LNCaP clone FGC (cell line): ENCODE data around the gene TMEM132D.

ENCODE experiments used
- DNase-seq: peaks from one replicate; pipeline ENCODE4 v3.0.0-alpha.2; 2011; ENCODE audit warnings: low read depth
- H3K4me3 ChIP-seq: 2 replicates; pipeline ENCODE4 v1.5.1; 2011; ENCODE audit warnings: mild to moderate bottlenecking, low read depth, low read length, control low read depth
- TF ChIP-seq, protein P1 (sequence below): IDR thresholded peaks from 2 replicates; pipeline ENCODE4 v1.5.1; 2012; ENCODE audit warnings: mild to moderate bottlenecking; ENCODE audit not compliant: control insufficient read depth, insufficient read depth; ENCODE audit errors: extremely low read depth

Gene TMEM132D

DNA sequence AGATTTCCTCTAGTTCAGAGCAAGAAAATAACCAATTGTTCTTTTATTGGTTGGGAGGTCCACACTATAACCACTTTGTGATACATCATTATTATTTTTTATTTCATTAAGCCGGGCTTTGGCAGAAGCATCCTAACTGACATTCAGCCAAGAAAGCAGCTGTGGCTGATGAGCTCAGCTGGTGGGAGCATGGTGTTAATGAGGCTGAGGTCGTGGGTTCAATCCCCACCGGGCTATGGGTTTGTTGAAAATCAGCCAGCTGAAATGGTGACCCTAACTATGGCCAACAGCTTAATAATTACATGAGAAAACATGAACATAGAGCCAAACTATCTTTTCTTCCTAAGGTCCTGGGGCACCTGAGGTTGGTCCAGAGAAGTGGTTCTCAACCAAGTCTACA is 672.3 kb downstream of the TMEM132D start:
- TF ChIP-seq, protein P1, sequence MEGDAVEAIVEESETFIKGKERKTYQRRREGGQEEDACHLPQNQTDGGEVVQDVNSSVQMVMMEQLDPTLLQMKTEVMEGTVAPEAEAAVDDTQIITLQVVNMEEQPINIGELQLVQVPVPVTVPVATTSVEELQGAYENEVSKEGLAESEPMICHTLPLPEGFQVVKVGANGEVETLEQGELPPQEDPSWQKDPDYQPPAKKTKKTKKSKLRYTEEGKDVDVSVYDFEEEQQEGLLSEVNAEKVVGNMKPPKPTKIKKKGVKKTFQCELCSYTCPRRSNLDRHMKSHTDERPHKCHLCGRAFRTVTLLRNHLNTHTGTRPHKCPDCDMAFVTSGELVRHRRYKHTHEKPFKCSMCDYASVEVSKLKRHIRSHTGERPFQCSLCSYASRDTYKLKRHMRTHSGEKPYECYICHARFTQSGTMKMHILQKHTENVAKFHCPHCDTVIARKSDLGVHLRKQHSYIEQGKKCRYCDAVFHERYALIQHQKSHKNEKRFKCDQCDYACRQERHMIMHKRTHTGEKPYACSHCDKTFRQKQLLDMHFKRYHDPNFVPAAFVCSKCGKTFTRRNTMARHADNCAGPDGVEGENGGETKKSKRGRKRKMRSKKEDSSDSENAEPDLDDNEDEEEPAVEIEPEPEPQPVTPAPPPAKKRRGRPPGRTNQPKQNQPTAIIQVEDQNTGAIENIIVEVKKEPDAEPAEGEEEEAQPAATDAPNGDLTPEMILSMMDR = no peak
- no peak for DNase-seq
- H3K4me3 ChIP-seq = no peak overlapping the region

DNA sequence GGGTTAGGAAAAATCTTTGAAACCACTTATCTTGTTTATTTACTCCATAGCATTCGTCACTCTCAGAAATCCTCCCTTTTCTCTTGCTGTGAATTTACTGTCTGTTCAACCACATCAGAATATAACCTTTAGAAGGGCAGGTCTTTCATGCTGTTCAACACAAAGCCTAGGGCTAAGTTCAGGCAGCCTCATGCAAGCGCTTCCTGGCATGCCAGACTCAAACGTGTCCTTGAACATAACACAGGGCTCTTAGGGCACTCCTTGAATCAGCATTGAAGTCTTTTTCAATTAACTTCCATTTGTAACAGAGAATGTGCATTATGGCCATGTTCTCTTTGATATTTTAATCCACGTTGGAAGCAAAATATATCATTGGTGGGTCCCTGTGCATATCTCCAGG is 672.8 kb downstream of the TMEM132D start:
- DNase-seq = no peak
- TF ChIP-seq, protein P1 = no peak

DNA sequence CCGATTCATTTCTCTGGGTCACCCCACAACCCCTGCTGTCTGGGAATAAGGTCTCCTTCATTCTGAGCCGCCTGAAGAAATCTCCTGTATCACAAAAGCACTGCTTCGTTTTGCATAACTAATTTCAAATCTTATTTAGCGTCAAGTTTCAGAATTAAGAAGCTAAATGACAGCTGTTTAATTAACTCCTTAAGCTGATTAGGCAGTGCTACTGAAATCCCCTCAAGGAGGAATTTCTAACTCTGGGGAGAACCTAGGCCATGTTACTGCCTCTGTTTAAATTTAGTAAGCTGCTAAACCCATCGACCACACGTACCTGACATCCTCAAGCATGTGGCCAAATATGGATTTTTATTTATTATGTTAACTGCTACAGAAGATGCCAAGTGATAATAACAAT is 677.0 kb downstream of the TMEM132D start:
- DNase-seq = no peak
- TF ChIP-seq, protein P1 = no peak

More for the DNA sequence above, 672.8 kb downstream of the TMEM132D start:
- no peak overlapping the region for H3K4me3 ChIP-seq

DNA sequence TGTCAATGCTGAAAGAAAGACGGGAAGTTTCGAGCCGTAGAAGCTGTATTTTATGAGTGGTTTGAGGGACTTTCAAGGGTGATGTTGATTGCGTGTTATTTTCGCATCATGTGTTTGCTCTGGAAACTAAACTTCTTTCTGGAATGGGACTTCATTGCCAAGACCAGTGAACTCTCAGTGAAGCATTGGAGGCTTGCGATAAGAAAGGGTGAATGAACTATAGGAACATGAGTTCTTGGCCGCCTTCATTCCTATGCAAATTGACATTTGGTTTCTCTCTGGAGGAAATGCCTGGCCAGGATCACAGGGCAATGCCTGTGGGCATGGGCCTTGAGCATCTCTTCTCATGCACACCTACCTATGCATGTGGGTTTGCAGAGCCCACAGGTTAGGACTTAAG is 677.8 kb downstream of the TMEM132D start:
- TF ChIP-seq, protein P1 = no peak
- DNase-seq = no peak
- H3K4me3 ChIP-seq = no peak overlapping the region

More for the DNA sequence above, 677.0 kb downstream of the TMEM132D start:
- no peak overlapping the region for H3K4me3 ChIP-seq

DNA sequence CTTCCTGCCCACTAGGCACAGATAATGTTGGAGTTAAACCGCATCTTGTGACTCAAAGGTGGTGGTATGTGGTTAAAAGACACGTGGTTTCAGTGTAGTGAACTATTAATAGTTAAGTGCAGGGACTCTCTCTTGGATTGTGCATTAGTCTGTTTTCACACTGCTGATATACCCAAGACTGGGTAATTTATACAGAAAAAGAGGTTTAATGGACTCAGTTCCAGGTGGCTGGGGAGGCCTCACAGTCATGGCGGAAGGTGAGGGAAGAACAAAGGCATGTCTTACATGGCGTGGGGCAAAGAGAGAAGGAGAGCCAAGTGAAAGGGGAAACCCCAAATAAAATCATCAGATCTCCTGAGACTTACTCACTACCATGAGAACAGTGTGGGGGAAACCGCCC is 688.3 kb downstream of the TMEM132D start:
- no peak overlapping the region for H3K4me3 ChIP-seq
- DNase-seq = no peak
- TF ChIP-seq, protein P1 = no peak

DNA sequence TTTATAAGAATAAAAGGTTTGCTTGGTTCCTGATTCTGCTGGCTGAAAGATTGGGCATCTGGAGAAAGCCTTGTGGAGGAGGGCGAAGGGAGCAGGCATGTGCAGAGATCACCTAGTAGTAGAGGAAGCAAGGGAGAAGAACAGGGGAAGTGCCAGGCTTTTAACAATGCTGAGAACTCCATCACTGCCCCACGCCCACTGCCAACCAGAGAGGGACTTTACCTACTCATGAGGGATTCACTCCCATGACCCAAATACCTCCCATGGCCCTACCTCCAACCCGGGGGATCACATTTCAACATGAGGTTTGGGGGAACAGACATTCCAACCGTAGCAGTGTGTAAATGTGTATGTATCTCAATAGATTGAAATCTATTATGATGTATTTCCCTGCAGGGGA is 690.3 kb downstream of the TMEM132D start:
- DNase-seq = no peak
- TF ChIP-seq, protein P1 = no peak
- H3K4me3 ChIP-seq = no peak overlapping the region

DNA sequence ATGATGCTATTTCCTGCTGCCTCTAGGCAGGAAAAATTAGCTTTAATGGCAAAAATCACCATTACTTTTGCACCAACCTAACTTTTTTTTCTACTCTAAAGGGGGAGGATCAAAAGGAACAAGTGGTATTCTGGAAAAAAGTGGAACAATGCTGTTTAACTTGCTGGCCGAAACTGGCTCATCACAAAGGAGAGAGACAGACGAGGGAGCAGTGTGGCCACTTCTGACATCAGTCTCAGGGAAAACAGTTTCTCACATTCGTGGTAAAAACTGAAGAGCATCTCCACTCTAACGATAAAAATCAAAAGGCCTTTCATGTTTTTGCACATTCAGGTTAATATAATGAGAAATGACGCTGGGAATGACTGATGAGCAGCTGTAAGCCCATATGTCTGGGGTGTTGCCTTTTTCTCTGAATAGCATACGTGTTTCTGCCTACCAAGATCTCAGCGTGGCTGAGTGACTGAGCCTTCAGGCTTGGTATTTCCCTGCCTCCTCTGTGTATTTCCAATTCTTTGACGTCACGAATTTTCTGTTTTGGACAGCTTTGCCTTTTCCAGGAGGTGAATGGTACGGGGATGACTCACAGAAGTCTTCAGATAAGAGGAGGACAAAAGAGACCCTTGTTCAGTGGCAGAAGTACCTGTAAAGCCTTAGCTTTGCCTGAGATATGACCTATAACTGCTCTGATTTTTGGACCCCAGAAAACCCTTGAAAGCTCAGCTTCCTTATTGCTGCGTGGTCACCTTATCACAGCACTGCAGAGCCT is 691.8 kb downstream of the TMEM132D start:
- no peak overlapping the region for H3K4me3 ChIP-seq
- TF ChIP-seq, protein P1 = no peak
- no peak for DNase-seq
